ENCODE results near the gene WDFY4. TPM values are rescaled to one million over a fixed set of nuclear protein-coding genes. Genes with fewer than 3 reads are reported as not detected.

WDFY4 gene
- total and polyA plus RNA-seq, 4 donors, result 0.57 to 7.1 (median 2.0) TPM

DNA sequence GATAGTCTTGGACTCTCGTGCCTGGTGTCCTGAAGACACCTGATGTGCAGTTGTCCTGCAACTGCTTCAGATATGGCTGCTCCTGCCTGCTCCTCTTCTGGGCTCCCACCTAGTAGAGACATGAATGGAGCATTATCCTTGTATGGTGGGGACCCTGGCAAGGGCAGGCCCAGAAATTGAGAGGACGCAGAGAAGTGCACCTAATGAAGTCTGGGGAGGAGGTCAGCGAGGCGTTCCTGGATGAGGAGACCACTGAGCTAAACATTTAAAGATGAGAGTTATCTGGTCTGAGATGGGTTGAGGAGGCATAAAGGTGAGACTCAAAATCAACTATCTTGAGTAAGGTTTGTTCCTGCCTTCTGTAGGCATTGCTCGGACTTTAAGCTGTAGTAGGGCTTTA is 66.3 kb downstream of the WDFY4 start:
- Histone ChIP-seq H3K9me3 (ENCODE audit: control insufficient read depth in 4 of 4, low read length in 3 of 4) (no peaks in the 10 kb centered on the region), H3K36me3 (ENCODE audit: control insufficient read depth in 4 of 4, insufficient read depth in 3 of 4, low read depth in 1 of 4, low read length in 3 of 4) (no peaks in the 10 kb centered on the region), H3K4me3 (ENCODE audit: low read depth in 1 of 3, low read length in 3 of 3) (no peak overlapping the region), H3K27me3 (ENCODE audit: control insufficient read depth in 4 of 4, insufficient read depth in 4 of 4, low read length in 3 of 4) (no peaks in the 10 kb centered on the region), H3K27ac (ENCODE audit: low read depth in 1 of 2, low read length in 2 of 2) (no peak overlapping the region), H3K4me1 (ENCODE audit: control insufficient read depth in 4 of 4, insufficient read depth in 4 of 4, low read length in 3 of 4) (no peaks in the 10 kb centered on the region), H3K9ac (ENCODE audit: low read depth in 1 of 2, low read length in 2 of 2) (no peak overlapping the region)
- TF ChIP-seq, protein P1, sequence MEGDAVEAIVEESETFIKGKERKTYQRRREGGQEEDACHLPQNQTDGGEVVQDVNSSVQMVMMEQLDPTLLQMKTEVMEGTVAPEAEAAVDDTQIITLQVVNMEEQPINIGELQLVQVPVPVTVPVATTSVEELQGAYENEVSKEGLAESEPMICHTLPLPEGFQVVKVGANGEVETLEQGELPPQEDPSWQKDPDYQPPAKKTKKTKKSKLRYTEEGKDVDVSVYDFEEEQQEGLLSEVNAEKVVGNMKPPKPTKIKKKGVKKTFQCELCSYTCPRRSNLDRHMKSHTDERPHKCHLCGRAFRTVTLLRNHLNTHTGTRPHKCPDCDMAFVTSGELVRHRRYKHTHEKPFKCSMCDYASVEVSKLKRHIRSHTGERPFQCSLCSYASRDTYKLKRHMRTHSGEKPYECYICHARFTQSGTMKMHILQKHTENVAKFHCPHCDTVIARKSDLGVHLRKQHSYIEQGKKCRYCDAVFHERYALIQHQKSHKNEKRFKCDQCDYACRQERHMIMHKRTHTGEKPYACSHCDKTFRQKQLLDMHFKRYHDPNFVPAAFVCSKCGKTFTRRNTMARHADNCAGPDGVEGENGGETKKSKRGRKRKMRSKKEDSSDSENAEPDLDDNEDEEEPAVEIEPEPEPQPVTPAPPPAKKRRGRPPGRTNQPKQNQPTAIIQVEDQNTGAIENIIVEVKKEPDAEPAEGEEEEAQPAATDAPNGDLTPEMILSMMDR (IDR thresholded peaks at IDR 0.05; ENCODE audit: low read depth, low read length, missing input control), result no peak
- TF ChIP-seq HNF4G (IDR thresholded peaks at IDR 0.05) (no peak), TAF1 (conservative IDR thresholded peaks at IDR 0.05) (no peak), RXRA (IDR thresholded peaks at IDR 0.05) (no peak), EGR1 (IDR thresholded peaks at IDR 0.05; ENCODE audit: low read depth in 2 of 2) (no peak), SP1 (IDR thresholded peaks at IDR 0.05) (no peak), FOXA1 (IDR thresholded peaks at IDR 0.05) (no peak), FOXA2 (IDR thresholded peaks at IDR 0.05) (no peak)
- TF ChIP-seq, protein P2, sequence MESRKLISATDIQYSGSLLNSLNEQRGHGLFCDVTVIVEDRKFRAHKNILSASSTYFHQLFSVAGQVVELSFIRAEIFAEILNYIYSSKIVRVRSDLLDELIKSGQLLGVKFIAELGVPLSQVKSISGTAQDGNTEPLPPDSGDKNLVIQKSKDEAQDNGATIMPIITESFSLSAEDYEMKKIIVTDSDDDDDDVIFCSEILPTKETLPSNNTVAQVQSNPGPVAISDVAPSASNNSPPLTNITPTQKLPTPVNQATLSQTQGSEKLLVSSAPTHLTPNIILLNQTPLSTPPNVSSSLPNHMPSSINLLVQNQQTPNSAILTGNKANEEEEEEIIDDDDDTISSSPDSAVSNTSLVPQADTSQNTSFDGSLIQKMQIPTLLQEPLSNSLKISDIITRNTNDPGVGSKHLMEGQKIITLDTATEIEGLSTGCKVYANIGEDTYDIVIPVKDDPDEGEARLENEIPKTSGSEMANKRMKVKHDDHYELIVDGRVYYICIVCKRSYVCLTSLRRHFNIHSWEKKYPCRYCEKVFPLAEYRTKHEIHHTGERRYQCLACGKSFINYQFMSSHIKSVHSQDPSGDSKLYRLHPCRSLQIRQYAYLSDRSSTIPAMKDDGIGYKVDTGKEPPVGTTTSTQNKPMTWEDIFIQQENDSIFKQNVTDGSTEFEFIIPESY (IDR thresholded peaks at IDR 0.05), result no peak
- 93% methylated on average over 5 of the region's 5 CpGs for WGBS
- DNase-seq (ENCODE audit: low spot score), result no peak

DNA sequence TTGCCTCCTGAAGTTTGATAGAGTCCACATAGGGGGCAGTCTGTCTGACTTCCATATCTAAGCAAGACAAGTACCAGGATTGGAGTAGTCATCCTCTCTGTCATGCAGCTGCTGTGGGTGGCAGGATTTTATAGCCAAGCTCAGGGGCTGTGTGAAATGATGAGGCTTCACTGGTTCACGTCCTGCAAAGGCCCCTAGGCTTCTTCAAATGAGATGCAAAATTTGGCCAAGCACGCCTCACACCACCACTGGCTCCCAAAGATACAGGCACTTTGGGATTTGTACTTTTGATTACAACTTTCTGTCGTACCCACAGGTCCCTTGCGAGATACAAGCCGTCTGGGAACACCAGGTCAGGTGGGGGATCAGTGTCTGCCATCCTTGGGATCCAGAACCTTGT is 67.1 kb downstream of the WDFY4 start:
- no peak for TF ChIP-seq FOXA2 (IDR thresholded peaks at IDR 0.05)
- no peak for DNase-seq (ENCODE audit: low spot score)
- WGBS, result 86% methylated on average over 5 of the region's 5 CpGs

GRCh38 chr10:48758411-48758810 is 73.7 kb downstream of the WDFY4 start:
- Histone ChIP-seq H3K27me3 (ENCODE audit: control insufficient read depth in 4 of 4, insufficient read depth in 4 of 4, low read length in 3 of 4) (peaks cover 0 to 2% (median 0%) of the 10 kb centered on the region in 4 donors), H3K36me3 (ENCODE audit: control insufficient read depth in 4 of 4, insufficient read depth in 3 of 4, low read depth in 1 of 4, low read length in 3 of 4) (no peaks in the 10 kb centered on the region), H3K27ac (ENCODE audit: low read depth in 1 of 2, low read length in 2 of 2) (no peak overlapping the region), H3K9ac (ENCODE audit: low read depth in 1 of 2, low read length in 2 of 2) (no peak overlapping the region), H3K4me3 (ENCODE audit: low read depth in 1 of 3, low read length in 3 of 3) (no peak overlapping the region), H3K9me3 (ENCODE audit: control insufficient read depth in 4 of 4, low read length in 3 of 4) (no peaks in the 10 kb centered on the region), H3K4me1 (ENCODE audit: control insufficient read depth in 4 of 4, insufficient read depth in 4 of 4, low read length in 3 of 4) (no peaks in the 10 kb centered on the region)
- WGBS, result 43% methylated on average over 3 of the region's 3 CpGs
- no peak for DNase-seq (ENCODE audit: low spot score)
- TF ChIP-seq ATF3 (IDR thresholded peaks at IDR 0.05), result no peak
- TF ChIP-seq HNF4G (IDR thresholded peaks at IDR 0.05), result no peak
- no peak for TF ChIP-seq FOXA1 (IDR thresholded peaks at IDR 0.05)
- TF ChIP-seq, protein P3, sequence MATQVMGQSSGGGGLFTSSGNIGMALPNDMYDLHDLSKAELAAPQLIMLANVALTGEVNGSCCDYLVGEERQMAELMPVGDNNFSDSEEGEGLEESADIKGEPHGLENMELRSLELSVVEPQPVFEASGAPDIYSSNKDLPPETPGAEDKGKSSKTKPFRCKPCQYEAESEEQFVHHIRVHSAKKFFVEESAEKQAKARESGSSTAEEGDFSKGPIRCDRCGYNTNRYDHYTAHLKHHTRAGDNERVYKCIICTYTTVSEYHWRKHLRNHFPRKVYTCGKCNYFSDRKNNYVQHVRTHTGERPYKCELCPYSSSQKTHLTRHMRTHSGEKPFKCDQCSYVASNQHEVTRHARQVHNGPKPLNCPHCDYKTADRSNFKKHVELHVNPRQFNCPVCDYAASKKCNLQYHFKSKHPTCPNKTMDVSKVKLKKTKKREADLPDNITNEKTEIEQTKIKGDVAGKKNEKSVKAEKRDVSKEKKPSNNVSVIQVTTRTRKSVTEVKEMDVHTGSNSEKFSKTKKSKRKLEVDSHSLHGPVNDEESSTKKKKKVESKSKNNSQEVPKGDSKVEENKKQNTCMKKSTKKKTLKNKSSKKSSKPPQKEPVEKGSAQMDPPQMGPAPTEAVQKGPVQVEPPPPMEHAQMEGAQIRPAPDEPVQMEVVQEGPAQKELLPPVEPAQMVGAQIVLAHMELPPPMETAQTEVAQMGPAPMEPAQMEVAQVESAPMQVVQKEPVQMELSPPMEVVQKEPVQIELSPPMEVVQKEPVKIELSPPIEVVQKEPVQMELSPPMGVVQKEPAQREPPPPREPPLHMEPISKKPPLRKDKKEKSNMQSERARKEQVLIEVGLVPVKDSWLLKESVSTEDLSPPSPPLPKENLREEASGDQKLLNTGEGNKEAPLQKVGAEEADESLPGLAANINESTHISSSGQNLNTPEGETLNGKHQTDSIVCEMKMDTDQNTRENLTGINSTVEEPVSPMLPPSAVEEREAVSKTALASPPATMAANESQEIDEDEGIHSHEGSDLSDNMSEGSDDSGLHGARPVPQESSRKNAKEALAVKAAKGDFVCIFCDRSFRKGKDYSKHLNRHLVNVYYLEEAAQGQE (IDR thresholded peaks at IDR 0.05), result no peak
- TF ChIP-seq JUND (IDR thresholded peaks at IDR 0.05), result no peak
- no peak for TF ChIP-seq RXRA (IDR thresholded peaks at IDR 0.05)
- no peak for TF ChIP-seq GABPA (IDR thresholded peaks at IDR 0.05 in 1 of 2, conservative IDR thresholded peaks at IDR 0.05 in 1 of 2)
- TF ChIP-seq TAF1 (conservative IDR thresholded peaks at IDR 0.05), result no peak
- TF ChIP-seq, protein P1 (IDR thresholded peaks at IDR 0.05; ENCODE audit: low read depth, low read length, missing input control), result no peak
- no peak for TF ChIP-seq HNF4A (conservative IDR thresholded peaks at IDR 0.05)
- TF ChIP-seq EGR1 (IDR thresholded peaks at IDR 0.05; ENCODE audit: low read depth in 2 of 2), result no peak
- TF ChIP-seq, protein P2 (IDR thresholded peaks at IDR 0.05), result no peak
- no peak for TF ChIP-seq YY1 (IDR thresholded peaks at IDR 0.05)
- TF ChIP-seq FOXA2 (IDR thresholded peaks at IDR 0.05), result no peak

More for the DNA sequence above, 67.1 kb downstream of the WDFY4 start:
- Histone ChIP-seq H3K27ac (ENCODE audit: low read depth in 1 of 2, low read length in 2 of 2) (no peak overlapping the region), H3K36me3 (ENCODE audit: control insufficient read depth in 4 of 4, insufficient read depth in 3 of 4, low read depth in 1 of 4, low read length in 3 of 4) (no peaks in the 10 kb centered on the region), H3K9ac (ENCODE audit: low read depth in 1 of 2, low read length in 2 of 2) (no peak overlapping the region), H3K4me3 (ENCODE audit: low read depth in 1 of 3, low read length in 3 of 3) (no peak overlapping the region), H3K4me1 (ENCODE audit: control insufficient read depth in 4 of 4, insufficient read depth in 4 of 4, low read length in 3 of 4) (no peaks in the 10 kb centered on the region), H3K27me3 (ENCODE audit: control insufficient read depth in 4 of 4, insufficient read depth in 4 of 4, low read length in 3 of 4) (no peaks in the 10 kb centered on the region), H3K9me3 (ENCODE audit: control insufficient read depth in 4 of 4, low read length in 3 of 4) (no peaks in the 10 kb centered on the region)

Data from liver (tissue), 9 donors.